NCI-H2196 (cell line): ENCODE data around the gene IFNA5.

Experiments
- DNase-seq: peaks from one replicate; lab custom pipeline; 2025; ENCODE audit not compliant: unreplicated experiment; lab: John Stamatoyannopoulos, UW

IFNA5 gene

DNA sequence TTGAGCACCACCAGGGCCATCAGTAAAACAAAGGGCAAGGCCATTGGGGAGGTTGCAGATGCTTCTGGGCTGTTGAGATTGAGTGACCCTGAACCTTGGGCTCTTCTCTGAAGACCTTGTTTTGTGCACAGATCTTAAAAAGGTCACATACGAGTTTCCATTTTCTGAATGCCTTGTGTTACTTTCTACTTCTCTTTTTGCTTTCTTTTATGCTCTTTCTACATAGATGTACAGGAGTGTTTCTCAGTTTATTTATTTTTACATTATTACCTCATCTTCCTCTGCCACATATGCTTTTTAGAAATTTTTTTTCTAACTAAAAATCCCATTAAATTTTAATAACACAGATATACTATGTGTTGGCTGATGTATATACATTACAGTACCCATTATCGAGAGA lies at the start of gene IFNA5:
IFNA5 (minus strand) TSS at position 101 of the 400 bp plus-strand sequence; CDS start at position 44, 57 bp downstream.
- DNase-seq, result no peak

DNA sequence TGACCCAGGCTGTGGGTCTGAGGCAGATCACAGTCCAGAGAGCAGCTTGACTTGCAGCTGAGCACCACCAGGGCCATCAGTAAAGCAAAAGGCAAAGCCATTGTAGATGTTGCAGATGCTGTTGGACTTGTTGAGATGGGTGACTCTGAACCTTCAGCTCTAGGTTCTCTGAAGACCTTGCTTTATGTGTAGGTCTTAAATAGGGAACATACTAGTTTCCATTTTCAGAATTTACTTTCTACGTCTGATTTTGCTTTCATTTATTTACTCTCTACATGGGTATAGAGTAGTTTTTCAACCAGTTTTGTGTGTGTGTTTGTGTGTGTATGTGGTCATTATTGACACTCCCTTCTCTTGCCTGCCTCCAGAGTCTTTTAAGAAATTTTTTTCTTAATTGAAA lies 45.7 kb upstream of the IFNA5 start, which contains the start of gene IFNA6:
IFNA6 (minus strand) TSS at position 101 of the 400 bp plus-strand sequence; CDS start at position 101, 0 bp downstream.
- DNase-seq, result no peak

GRCh38 chr9:21348430-21348970 lies 43.4 kb upstream of the IFNA5 start:
- no peak for DNase-seq

- DNase-seq, result no peak
Observed at GRCh38 chr9:21340735-21341134, 35.6 kb upstream of the IFNA5 start.

DNA sequence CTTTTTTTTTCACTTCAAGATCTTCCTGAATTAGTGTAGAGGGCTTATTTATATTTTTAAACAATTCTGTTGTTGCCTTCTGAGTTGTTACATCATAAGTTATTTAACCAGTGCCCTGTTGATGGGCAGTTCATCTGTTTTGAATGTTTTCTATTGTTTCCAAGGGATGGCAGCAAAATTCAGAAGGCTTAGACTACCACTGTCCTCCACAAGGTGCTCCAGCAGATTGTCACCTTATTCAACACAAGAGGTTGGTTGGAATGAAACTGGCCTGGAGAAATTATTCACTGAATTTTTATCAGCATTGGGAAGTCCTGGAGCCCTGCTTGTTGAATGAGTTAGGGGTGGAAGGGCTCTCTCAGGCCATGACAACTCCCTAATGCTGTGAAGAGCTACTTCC lies 31.3 kb upstream of the IFNA5 start:
- no peak for DNase-seq

GRCh38 chr9:21334701-21335632 lies 29.9 kb upstream of the IFNA5 start, which contains the start of gene KLHL9:
Gene KLHL9 (minus strand): TSS chr9:21335404. CDS start chr9:21334859, 545 bp downstream.
- DNase-seq, result peak; percentile 88

GRCh38 chr9:21333226-21333625 lies 28.1 kb upstream of the IFNA5 start:
- DNase-seq, result no peak

GRCh38 chr9:21331676-21332402 lies 26.7 kb upstream of the IFNA5 start:
- DNase-seq, result no peak

DNA sequence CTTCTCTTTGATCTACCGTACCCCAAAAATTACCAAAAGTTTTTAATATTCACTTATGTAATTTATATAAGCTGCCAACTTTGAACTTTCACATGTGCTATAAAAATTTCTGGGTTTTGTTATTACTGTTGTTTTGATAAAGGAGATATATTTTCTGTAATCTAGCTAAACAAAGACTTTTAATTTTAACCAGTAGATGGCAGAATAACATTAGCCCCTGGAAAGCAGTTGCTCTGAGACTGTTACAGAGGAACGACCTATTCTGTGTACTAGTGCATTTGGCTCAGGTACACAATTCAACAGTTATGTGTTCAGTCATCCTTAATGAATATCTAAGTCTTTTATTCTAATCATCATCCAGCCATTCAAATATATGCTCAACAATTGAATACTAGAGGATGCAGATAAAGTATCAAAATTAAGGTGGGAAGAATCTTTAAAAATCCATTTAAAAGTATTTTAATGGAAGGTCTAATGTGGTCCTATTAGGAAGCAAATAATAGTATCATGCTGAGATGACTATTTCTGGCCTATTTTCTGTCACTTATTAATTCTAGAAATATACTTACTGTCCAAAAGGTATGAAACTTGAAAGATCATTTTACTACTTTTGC lies 21.5 kb upstream of the IFNA5 start:
- DNase-seq, result peak; percentile 37

GRCh38 chr9:21324047-21324446 lies 18.9 kb upstream of the IFNA5 start:
- no peak for DNase-seq

- no peak for DNase-seq
Observed at GRCh38 chr9:21322911-21323461, 17.9 kb upstream of the IFNA5 start.

GRCh38 chr9:21320465-21320864 lies 15.4 kb upstream of the IFNA5 start:
- no peak for DNase-seq

DNA sequence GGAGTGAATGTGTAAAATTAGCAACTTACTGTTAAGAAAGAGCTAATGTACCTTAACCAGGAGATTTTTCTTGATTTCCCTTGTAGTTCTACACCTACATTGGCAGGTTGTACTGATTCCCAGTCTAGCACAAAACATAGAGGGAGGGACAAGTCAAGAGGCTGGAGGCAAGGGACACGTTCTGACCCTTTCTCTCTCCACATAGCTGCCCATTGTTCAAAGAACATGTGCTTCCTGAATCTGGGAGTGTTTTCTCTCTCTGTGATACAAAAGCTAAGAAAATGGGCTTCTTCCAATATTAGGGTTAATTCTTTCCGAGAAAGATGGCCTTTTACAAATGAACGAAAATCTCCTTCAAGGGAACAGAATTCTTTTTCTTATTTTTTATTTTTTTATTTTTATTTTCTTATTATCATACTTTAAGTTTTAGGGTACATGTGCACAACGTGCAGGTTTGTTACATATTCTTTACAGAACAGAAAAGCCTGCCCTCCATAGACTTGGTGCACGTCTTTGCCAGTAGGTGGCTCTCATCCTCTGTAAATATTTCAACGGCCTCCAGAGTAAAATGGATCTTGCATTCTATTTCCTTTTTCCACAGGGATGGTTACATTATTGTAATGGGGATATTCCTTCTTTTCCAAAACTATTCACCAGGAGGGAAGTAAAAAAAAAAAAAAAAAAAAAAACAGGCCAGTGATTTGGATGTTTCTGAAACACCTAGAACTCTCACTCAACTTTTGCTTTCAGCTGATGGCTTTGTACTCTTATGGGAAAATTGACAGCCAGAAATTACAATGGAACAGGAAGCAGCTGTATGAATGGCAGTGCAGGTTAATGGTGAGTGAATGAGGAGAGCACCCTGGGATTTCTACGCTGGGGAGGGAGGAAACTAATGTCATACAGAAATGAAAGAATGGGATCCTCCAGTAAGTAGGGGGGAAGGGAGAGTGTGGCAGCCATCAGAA lies 13.1 kb upstream of the IFNA5 start:
- peak; percentile 52 for DNase-seq

DNA sequence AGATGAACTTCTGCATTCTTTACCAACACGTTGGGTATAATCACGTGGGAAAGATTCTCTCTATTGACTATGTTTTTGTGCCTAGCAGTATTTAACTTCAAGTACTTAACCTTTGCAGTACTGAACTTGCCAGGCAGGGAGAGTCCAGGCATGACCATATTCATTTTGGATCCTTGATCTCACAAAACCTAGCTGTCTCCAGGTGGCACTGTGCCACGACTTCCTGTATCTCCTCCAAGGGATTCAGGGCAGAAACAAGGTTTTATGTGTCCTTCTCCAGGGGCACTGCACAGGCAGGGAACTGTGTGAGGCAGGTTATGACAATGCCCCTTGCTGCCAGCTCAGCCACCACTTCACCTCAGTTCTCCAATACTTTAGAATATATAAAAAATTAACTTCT lies 11.7 kb upstream of the IFNA5 start:
- peak; percentile 11 for DNase-seq

- no peak for DNase-seq
Observed at GRCh38 chr9:21316032-21316842, 11.1 kb upstream of the IFNA5 start.

DNA sequence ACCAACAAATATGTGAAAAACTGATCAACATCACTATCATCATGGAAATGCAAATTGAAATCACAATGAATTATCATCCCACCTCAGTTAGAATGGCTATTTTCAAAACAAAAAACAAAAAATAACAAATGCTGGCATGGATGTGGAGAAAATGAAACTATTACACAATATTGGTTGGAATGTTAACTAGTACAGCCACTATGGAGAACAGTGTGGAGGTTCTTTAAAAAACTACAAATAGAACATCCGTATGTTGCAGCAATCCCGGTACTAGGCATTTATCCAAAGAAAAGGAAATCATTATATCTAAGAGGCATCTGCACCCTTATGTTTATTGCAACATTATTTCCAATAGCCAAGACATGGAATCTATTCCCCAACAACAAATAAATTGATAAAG lies 9.0 kb upstream of the IFNA5 start:
- no peak for DNase-seq

DNA sequence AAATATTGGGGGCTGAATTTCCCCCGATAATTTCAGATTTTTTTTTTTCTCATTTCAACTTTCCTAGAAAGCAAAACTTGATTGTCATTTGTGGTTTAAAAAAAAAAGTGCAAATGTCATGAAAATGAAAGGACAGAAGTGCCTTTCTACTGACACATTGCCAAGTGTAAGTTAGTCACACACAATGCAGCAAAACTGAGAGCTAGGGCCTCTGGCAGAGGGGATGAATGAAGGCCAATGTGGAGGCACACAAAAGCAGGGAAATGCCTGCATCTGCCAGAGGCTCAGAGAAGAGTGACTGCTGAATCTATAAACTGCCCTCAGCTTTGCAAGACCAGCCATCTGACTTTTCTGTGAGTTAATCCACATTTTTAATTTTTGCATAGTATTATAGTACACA lies 6.8 kb upstream of the IFNA5 start:
- no peak for DNase-seq

GRCh38 chr9:21295992-21296391 lies 9.1 kb downstream of the IFNA5 start:
- no peak for DNase-seq
